ENCODE data around the gene WDR37. TPM values are rescaled to one million over a fixed set of nuclear protein-coding genes. Genes with fewer than 3 reads are reported as not detected.

Gene WDR37
- total RNA-seq, 4 donors from 2014 or later = 16.8 to 28.8 (median 22.3) TPM

DNA sequence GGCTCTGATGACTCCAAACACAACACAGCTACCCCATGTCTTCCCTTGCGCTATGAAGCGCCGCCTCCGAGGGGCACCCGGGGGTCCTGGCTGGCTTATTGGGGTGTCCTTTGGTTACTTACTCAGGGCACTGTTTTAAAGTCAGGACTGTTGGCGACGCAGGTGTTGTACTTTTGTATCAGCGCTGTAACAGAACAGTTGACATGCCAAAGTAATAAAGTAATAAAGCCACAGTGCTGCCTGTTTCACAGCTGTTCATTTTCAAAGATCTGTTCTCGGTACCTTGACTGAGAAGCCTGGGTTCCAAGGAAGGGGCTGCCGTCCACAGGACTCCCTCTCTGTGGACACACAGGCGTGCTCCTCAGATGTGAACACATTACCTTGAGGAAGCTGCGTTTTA lies 64.1 kb downstream of the WDR37 start:
- peaks cover 0 to 3% (median 0%) of the 10 kb centered on the region in 4 donors for H3K4me1 ChIP-seq

GRCh38 chr10:1120801-1121211 lies 64.6 kb downstream of the WDR37 start:
- Histone ChIP-seq H3K9me3 (no peaks in the 10 kb centered on the region), H3K36me3 (peaks cover 0 to 79% (median 0%) of the 10 kb centered on the region in 3 donors), H3K27me3 (no peaks in the 10 kb centered on the region), H3K27ac (no peak overlapping the region), H3K4me1 (peaks cover 0 to 3% (median 0%) of the 10 kb centered on the region in 4 donors), H3K4me3 (no peak overlapping the region)
- TF ChIP-seq CTCF (IDR thresholded peaks at IDR 0.05) = no peak
- no peak for TF ChIP-seq POLR2A (IDR thresholded peaks at IDR 0.05)
- peak in 1 of 3 donors; percentile 44 for DNase-seq

More for the DNA sequence above, 64.1 kb downstream of the WDR37 start:
- peaks cover 0 to 79% (median 0%) of the 10 kb centered on the region in 3 donors for H3K36me3 ChIP-seq
- no peak for DNase-seq
- no peak overlapping the region for H3K27ac ChIP-seq
- no peaks in the 10 kb centered on the region for H3K27me3 ChIP-seq
- no peak overlapping the region for H3K4me3 ChIP-seq
- no peaks in the 10 kb centered on the region for H3K9me3 ChIP-seq
- TF ChIP-seq CTCF (IDR thresholded peaks at IDR 0.05) (no peak), POLR2A (IDR thresholded peaks at IDR 0.05) (no peak)

GRCh38 chr10:1121271-1121970 lies 65.2 kb downstream of the WDR37 start:
- Histone ChIP-seq H3K4me1 (peaks cover 0 to 3% (median 0%) of the 10 kb centered on the region in 4 donors), H3K36me3 (peaks cover 0 to 79% (median 0%) of the 10 kb centered on the region in 3 donors), H3K4me3 (no peak overlapping the region), H3K27me3 (no peaks in the 10 kb centered on the region), H3K27ac (no peak overlapping the region), H3K9me3 (no peaks in the 10 kb centered on the region)
- DNase-seq = no peak
- TF ChIP-seq POLR2A (IDR thresholded peaks at IDR 0.05) = no peak
- TF ChIP-seq CTCF (IDR thresholded peaks at IDR 0.05) = no peak

DNA sequence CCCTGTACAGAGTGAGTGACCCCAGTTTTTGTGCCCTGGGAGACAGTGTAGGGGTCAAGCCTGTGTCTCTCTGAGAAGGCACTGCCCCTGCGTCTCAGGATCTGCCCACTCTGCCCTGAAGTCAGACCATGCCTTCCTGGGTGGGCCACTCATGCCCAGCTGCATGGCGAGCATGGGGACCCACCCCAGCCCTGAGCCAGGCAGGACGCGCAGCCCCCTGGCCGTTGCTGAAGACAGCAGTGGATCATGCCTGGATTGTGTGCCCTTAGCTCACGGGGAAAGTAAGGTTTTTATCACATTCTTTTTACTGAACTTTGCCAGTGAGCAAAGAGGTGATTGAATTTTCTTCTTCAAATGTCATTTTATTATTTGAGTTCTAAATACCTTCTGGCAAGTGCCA lies 66.2 kb downstream of the WDR37 start:
- Histone ChIP-seq H3K27ac (no peak overlapping the region), H3K4me1 (peaks cover 0 to 3% (median 0%) of the 10 kb centered on the region in 4 donors), H3K4me3 (no peak overlapping the region), H3K9me3 (no peaks in the 10 kb centered on the region), H3K27me3 (no peaks in the 10 kb centered on the region), H3K36me3 (peaks cover 0 to 77% (median 0%) of the 10 kb centered on the region in 3 donors)
- DNase-seq = no peak
- TF ChIP-seq CTCF (IDR thresholded peaks at IDR 0.05) = no peak
- no peak for TF ChIP-seq POLR2A (IDR thresholded peaks at IDR 0.05)

DNA sequence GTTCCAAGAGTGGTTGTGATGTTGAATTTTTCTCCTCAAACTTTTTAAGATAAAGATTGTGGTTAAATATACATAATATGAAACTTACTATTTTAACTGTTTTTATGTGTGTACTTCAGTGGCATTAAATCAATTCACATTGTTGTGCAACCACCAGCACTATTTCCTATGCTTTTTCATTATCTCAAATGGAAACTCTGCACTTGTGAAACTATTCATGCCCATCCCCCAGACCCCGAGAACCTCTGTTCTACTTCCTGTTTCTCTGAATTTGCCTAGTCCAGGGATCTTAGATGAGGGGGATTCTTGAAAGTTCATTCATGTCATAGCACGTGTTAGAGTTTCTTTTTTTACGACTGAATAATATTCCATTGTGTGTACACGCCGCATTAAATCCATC lies 67.0 kb downstream of the WDR37 start:
- Histone ChIP-seq H3K9me3 (no peaks in the 10 kb centered on the region), H3K27me3 (no peaks in the 10 kb centered on the region), H3K4me3 (no peak overlapping the region), H3K36me3 (peaks cover 0 to 77% (median 0%) of the 10 kb centered on the region in 3 donors), H3K4me1 (peaks cover 0 to 3% (median 0%) of the 10 kb centered on the region in 4 donors), H3K27ac (no peak overlapping the region)
- TF ChIP-seq POLR2A (IDR thresholded peaks at IDR 0.05) = no peak
- no peak for TF ChIP-seq CTCF (IDR thresholded peaks at IDR 0.05)
- DNase-seq = no peak
